Measurements from ENCODE around the gene DNAJA2.

DNAJA2 gene

GRCh38 chr16:46906360-46907060, 67.0 kb downstream of the DNAJA2 start:
- in situ Hi-C loops (cut with MboI; ENCODE audit: low sequenced_read_pairs): no loop called here
